Uterus (tissue), 4 donors: Measurements from ENCODE around the gene ASIC1. TPM values are rescaled to one million over a fixed set of nuclear protein-coding genes. Genes with fewer than 3 reads are reported as not detected.

ENCODE experiments used
- DNase-seq, 2 donors: peaks; one replicate each; pipeline ENCODE4 v3.0.0-alpha.2; 2019 to 2020
- H3K27ac ChIP-seq, 2 donors: fragments of 200-600 bp; sonication (generic); 1 replicate in 1 of 2; 2 replicates in 1 of 2; pipeline ENCODE4 v1.5.1; 2016 to 2018
- H3K27me3 ChIP-seq, 2 donors: fragments of 200-600 bp; sonication (generic); one replicate each; pipeline ENCODE4 v1.5.1; 2018 to 2019; ENCODE audit warnings: control low read depth in 1 of 2
- H3K36me3 ChIP-seq, 2 donors: fragments of 200-600 bp; sonication (generic); one replicate each; pipeline ENCODE4 v1.5.1; 2019; ENCODE audit warnings: control low read depth in 1 of 2
- H3K4me1 ChIP-seq, 2 donors: fragments of 200-600 bp; sonication (generic); one replicate each; pipeline ENCODE4 v1.5.1; 2018 to 2019; ENCODE audit warnings: control low read depth in 1 of 2
- H3K4me3 ChIP-seq, 2 donors: fragments of 200-600 bp; sonication (generic); 1 replicate in 1 of 2; 2 replicates in 1 of 2; pipeline ENCODE4 v1.5.1; 2018 to 2019; ENCODE audit warnings: mild to moderate bottlenecking in 1 of 2
- H3K9me3 ChIP-seq, 2 donors: fragments of 200-600 bp; sonication (generic); one replicate each; pipeline ENCODE4 v1.5.1; 2019; ENCODE audit warnings: control low read depth in 1 of 2
- POLR2A ChIP-seq, 2 donors: fragments of 450-650 bp; IDR thresholded peaks; one replicate each; pipeline ENCODE4 v1.6.1; 2016; ENCODE audit warnings: antibody characterized with exemption in 2 of 2, mild to moderate bottlenecking in 1 of 2, moderate library complexity in 1 of 2
- intact Hi-C: fragments of 100-400 bp; cut with DNase I; formaldehyde crosslinking; loops from one replicate; pipeline ENCODE4 v1.15.1; 2023; ENCODE audit warnings: low total_unique reads
- total RNA-seq, 4 donors: library from RNA; depleted of rRNA in 3 of 4; stranded (reverse); fragments of >200 nt in 3 of 4; gene quantifications; one replicate each; pipeline versions ENCODE4 v1.1.0 to v1.2.4, GENCODE V29; 2014 to 2023
- TF ChIP-seq, protein P1 (sequence below), 4 experiments: fragments of 200-600 bp in 2 of 4; fragments of 450-650 bp in 2 of 4; sonication (generic) in 2 of 4; IDR thresholded peaks; one replicate each; pipeline ENCODE4 v1.5.1; 2016 to 2019; ENCODE audit warnings: antibody characterized with exemption in 4 of 4, mild to moderate bottlenecking in 2 of 4, moderate library complexity in 1 of 4
- donor health status: DM: yes; HTN: yes; CAD: no.

The ASIC1 gene
- total RNA-seq, 4 donors from 2014 or later: 3.5 to 5.6 TPM; not detected in 2

DNA sequence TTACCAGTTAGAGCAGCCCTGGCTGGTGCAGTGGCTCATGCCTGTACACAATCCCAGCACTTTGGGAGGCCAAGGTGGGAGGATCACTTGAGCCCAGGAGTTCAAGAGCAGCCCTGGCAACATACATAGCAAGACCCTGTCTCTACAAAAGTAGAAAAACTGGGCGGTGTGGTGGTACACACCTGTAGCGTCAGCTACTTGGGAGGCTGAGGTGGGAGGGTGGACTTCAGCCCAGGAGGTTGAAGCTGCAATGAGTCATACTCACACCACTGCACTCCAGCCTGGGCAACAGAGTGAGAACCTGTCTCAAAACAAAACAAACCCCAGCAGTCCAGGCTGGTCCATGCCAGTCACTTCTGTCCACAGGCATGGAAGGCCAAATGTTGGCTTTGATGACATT, 62.0 kb downstream of the ASIC1 start:
- no peak for TF ChIP-seq POLR2A (IDR thresholded peaks at IDR 0.05)
- TF ChIP-seq, protein P1, sequence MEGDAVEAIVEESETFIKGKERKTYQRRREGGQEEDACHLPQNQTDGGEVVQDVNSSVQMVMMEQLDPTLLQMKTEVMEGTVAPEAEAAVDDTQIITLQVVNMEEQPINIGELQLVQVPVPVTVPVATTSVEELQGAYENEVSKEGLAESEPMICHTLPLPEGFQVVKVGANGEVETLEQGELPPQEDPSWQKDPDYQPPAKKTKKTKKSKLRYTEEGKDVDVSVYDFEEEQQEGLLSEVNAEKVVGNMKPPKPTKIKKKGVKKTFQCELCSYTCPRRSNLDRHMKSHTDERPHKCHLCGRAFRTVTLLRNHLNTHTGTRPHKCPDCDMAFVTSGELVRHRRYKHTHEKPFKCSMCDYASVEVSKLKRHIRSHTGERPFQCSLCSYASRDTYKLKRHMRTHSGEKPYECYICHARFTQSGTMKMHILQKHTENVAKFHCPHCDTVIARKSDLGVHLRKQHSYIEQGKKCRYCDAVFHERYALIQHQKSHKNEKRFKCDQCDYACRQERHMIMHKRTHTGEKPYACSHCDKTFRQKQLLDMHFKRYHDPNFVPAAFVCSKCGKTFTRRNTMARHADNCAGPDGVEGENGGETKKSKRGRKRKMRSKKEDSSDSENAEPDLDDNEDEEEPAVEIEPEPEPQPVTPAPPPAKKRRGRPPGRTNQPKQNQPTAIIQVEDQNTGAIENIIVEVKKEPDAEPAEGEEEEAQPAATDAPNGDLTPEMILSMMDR (IDR thresholded peaks at IDR 0.05): no peak
- DNase-seq: no peak
- Histone ChIP-seq H3K36me3 (no peaks in the 10 kb centered on the region), H3K4me1 (peaks cover 2 to 3% of the 10 kb centered on the region in 2 donors), H3K27ac (no peak overlapping the region), H3K9me3 (no peaks in the 10 kb centered on the region), H3K4me3 (no peak overlapping the region), H3K27me3 (no peaks in the 10 kb centered on the region)
- intact Hi-C loops: no loop called here

DNA sequence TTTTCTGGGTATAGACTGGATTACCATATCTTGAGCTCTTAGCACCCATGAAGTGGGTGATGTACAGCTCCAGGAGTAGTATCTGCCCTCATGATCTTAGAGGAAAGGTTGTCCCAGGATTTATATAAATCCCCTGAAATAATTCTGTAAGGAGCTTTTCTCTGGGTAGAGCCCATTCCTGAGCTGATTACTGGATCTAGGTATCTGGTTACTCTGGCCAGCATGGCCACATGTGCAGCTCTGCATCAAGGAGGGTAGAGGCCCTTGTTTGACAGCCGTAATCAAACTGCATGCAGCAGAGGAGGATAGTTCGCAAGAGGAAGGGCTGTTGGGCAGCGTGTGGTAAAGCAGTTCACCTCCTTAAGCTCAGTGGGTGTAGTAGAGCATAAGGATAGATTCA, 63.1 kb downstream of the ASIC1 start:
- H3K4me3 ChIP-seq: no peak overlapping the region
- intact Hi-C loops: no loop called here
- peaks cover 0 to 3% of the 10 kb centered on the region in 2 donors for H3K4me1 ChIP-seq
- H3K36me3 ChIP-seq: no peaks in the 10 kb centered on the region
- H3K27me3 ChIP-seq: no peaks in the 10 kb centered on the region
- H3K27ac ChIP-seq: no peak overlapping the region
- H3K9me3 ChIP-seq: no peaks in the 10 kb centered on the region
- peak in 1 of 2 donors; percentile 0 for DNase-seq
- TF ChIP-seq, protein P1 (IDR thresholded peaks at IDR 0.05): no peak
- no peak for TF ChIP-seq POLR2A (IDR thresholded peaks at IDR 0.05)

DNA sequence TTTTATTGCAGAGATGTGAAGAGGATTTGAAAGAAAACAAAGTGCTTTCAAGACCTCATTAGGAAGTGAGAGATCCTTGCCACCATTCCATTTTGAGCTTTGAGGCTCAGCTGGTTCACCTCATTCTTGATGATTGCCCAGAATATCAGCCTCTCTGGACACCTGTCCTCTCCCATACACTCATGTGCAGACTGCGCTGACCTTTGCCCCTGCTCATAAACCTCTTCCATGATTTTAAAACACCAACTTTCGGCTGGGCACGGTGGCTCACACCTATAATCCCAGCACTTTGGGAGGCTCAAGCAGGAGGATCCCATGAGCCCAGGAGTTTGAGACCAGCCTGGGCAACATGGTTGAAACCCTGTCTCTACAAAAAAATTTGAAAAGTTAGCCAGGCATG, 63.6 kb downstream of the ASIC1 start:
- intact Hi-C loops: no loop called here
- TF ChIP-seq, protein P1 (IDR thresholded peaks at IDR 0.05): no peak
- TF ChIP-seq POLR2A (IDR thresholded peaks at IDR 0.05): no peak
- no peaks in the 10 kb centered on the region for H3K36me3 ChIP-seq
- H3K9me3 ChIP-seq: no peaks in the 10 kb centered on the region
- no peak overlapping the region for H3K27ac ChIP-seq
- peak in 1 of 2 donors; percentile 4 for DNase-seq
- H3K27me3 ChIP-seq: no peaks in the 10 kb centered on the region
- H3K4me3 ChIP-seq: no peak overlapping the region
- H3K4me1 ChIP-seq: peaks cover 0 to 3% of the 10 kb centered on the region in 2 donors

DNA sequence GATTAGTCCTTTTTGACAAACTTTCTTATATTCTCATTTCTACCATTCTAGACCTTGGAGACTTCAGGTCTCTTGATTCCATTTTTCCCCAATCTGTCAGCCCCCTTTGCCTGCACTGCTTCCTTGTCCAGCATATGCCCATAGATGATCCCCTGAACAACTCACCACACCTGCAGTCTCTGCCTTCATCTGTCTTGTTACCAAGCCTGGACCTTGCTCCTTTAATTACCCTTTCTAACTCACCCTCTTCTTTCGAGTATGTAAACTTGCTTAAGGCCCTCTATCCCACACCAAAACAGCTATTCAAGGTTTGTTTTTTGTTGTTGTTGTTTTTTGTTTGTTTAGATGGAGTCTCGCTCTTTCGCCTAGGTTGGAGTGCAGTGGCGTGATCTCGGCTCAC, 64.2 kb downstream of the ASIC1 start:
- no peak for TF ChIP-seq POLR2A (IDR thresholded peaks at IDR 0.05)
- TF ChIP-seq, protein P1 (IDR thresholded peaks at IDR 0.05): no peak
- H3K27me3 ChIP-seq: no peaks in the 10 kb centered on the region
- no peak overlapping the region for H3K27ac ChIP-seq
- H3K9me3 ChIP-seq: no peaks in the 10 kb centered on the region
- DNase-seq: no peak
- peaks cover 0 to 3% of the 10 kb centered on the region in 2 donors for H3K4me1 ChIP-seq
- no peak overlapping the region for H3K4me3 ChIP-seq
- intact Hi-C loops: no loop called here
- no peaks in the 10 kb centered on the region for H3K36me3 ChIP-seq

DNA sequence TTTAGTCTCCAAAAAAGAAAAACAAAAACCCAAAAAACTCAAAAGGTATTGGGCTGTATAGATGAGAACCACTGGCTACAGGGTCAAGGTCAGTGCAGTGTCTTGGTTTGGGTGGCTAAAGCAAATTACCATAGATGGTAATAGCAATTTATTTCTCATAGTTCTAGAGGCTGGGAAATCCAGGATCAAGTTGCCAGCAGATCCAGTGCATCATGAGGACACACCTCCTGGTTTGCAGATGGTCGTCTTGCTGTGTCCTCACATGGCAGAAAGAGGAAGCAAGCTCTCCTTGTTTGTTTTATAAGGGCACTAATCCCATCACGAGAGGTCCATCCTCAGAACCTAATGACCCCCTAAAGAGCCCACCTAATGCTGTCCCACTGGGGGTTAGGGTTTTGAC, 65.8 kb downstream of the ASIC1 start:
- intact Hi-C loops: no loop called here

DNA sequence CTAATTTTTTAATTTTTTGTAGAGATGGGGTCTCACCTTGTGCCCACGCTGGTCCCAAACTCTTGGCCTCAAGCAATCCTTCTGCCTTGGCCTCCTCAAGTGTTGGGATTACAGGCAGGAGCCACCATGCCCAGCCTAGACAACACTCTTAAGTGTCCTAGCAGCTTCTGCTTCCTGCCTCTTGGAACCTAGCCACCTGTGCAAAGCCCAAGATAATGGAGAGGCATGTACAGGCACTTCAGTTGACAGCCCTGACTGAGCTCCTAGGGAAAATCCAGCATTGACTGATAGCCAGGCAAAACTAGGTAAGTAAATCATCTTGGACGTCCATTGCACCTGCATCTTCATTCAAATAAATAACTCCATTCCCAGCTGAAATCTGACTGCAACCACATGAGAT, 70.2 kb downstream of the ASIC1 start:
- Histone ChIP-seq H3K36me3 (no peaks in the 10 kb centered on the region), H3K4me3 (no peak overlapping the region), H3K27ac (no peak overlapping the region), H3K9me3 (no peaks in the 10 kb centered on the region), H3K4me1 (no peaks in the 10 kb centered on the region), H3K27me3 (no peaks in the 10 kb centered on the region)
- TF ChIP-seq, protein P1 (IDR thresholded peaks at IDR 0.05): no peak
- no peak for TF ChIP-seq POLR2A (IDR thresholded peaks at IDR 0.05)
- DNase-seq: no peak
- intact Hi-C loops: no loop called here

More for the DNA sequence above, 65.8 kb downstream of the ASIC1 start:
- Histone ChIP-seq H3K27me3 (no peaks in the 10 kb centered on the region), H3K9me3 (no peaks in the 10 kb centered on the region), H3K4me3 (no peak overlapping the region), H3K27ac (no peak overlapping the region), H3K4me1 (no peaks in the 10 kb centered on the region), H3K36me3 (no peaks in the 10 kb centered on the region)
- no peak for TF ChIP-seq POLR2A (IDR thresholded peaks at IDR 0.05)
- DNase-seq: no peak
